Testis (tissue), 3 donors: ENCODE results near the gene KDSR. TPM values are rescaled to one million over a fixed set of nuclear protein-coding genes. Genes with fewer than 3 reads are reported as not detected.

Experiments used
- DNase-seq: peaks from one replicate; pipeline ENCODE4 v3.0.0-alpha.2; 2019
- H3K27ac ChIP-seq, 2 donors: fragments of 200-600 bp; sonication (generic); one replicate each; pipeline ENCODE4 v1.5.1; 2019
- H3K27me3 ChIP-seq: fragments of 200-600 bp; sonication (generic); one replicate; pipeline ENCODE4 v1.5.1; 2019
- H3K36me3 ChIP-seq: fragments of 200-600 bp; sonication (generic); one replicate; pipeline ENCODE4 v1.5.1; 2017; ENCODE audit warnings: low read depth; ENCODE audit errors: missing control alignments
- H3K4me1 ChIP-seq: fragments of 200-600 bp; sonication (generic); one replicate; pipeline ENCODE4 v1.5.1; 2019
- H3K4me3 ChIP-seq, 2 donors: fragments of 200-600 bp; sonication (generic); one replicate each; pipeline ENCODE4 v1.5.1; 2017 to 2019
- H3K9me3 ChIP-seq: fragments of 200-600 bp; sonication (generic); one replicate; pipeline ENCODE4 v1.5.1; 2017
- POLR2A ChIP-seq: fragments of 450-650 bp; IDR thresholded peaks from one replicate; pipeline ENCODE4 v1.6.1; 2017; ENCODE audit warnings: antibody characterized with exemption, mild to moderate bottlenecking, moderate library complexity
- WGBS, 2 donors: methylation state at CpG; one replicate each; pipeline ENCODE4 v1.1.5; 2018; 5-methylcytosine and 5-hydroxymethylcytosine counted together
- intact Hi-C: fragments of 100-400 bp; cut with DNase I; formaldehyde crosslinking; loops from one replicate; pipeline ENCODE4 v1.15.1; 2023; ENCODE audit warnings: low total_unique reads
- polyA plus RNA-seq: library from polyadenylated mRNA; stranded (reverse); fragments of 350-450 nt; fragmentation: Illumina TruSeq; extraction: RNeasy Lipid Tissue Mini Kit (QIAGEN cat#74804); gene quantifications from one replicate; pipeline ENCODE4 v1.2.3, GENCODE V29; 2014; ENCODE audit warnings: low read depth, low replicate concordance; ENCODE audit not compliant: insufficient read depth
- total RNA-seq, 2 donors: library from RNA; depleted of rRNA; stranded (reverse); fragments of >200 nt; gene quantifications; one replicate each; pipeline ENCODE4 v1.2.3, GENCODE V29; 2016
- TF ChIP-seq, protein P1 (sequence below), 3 experiments: fragments of 450-650 bp in 2 of 3; fragments of 200-600 bp in 1 of 3; sonication (generic) in 1 of 3; IDR thresholded peaks; one replicate each; pipeline ENCODE4 v1.5.1; 2016 to 2019; ENCODE audit warnings: antibody characterized with exemption in 3 of 3, mild to moderate bottlenecking in 2 of 3, moderate library complexity in 1 of 3

The KDSR gene
- total and polyA plus RNA-seq, 3 donors from 2014 or later, result 30.2 to 64.1 (median 41.7) TPM

DNA sequence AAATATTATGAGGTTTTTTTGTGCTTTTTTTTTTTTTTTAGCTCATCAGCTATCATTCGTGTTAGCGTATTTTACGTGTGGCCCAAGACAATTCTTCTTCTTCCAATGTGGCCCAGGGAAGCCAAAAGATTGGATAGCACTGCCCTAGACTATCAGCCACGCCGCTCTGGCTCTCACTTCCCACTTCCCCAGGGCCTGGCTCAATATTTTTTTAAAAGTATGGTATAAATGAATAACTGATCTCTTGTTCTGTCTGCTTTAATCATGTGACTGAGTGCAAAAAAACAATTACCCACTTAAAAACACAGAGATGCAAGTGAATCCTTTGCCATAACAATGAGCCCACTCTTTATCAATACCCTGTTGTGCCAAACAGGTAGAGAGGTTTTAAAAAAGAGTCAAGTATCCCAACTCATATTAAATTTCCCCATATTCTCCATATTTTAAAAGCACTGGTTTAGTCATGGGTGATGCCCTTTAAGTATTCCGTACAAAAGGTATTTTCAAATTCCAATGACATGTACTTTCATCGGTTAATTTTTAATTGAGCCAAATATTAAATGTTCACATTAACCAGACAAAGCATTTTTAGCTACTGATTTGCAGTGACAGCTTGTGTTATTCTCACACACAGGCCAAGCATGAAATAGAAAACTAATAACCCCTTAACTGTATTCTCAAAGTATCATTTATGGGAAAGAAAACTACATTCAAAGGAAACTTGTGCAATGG, 60.0 kb downstream of the KDSR start:
- TF ChIP-seq POLR2A, result no peak
- TF ChIP-seq, protein P1, sequence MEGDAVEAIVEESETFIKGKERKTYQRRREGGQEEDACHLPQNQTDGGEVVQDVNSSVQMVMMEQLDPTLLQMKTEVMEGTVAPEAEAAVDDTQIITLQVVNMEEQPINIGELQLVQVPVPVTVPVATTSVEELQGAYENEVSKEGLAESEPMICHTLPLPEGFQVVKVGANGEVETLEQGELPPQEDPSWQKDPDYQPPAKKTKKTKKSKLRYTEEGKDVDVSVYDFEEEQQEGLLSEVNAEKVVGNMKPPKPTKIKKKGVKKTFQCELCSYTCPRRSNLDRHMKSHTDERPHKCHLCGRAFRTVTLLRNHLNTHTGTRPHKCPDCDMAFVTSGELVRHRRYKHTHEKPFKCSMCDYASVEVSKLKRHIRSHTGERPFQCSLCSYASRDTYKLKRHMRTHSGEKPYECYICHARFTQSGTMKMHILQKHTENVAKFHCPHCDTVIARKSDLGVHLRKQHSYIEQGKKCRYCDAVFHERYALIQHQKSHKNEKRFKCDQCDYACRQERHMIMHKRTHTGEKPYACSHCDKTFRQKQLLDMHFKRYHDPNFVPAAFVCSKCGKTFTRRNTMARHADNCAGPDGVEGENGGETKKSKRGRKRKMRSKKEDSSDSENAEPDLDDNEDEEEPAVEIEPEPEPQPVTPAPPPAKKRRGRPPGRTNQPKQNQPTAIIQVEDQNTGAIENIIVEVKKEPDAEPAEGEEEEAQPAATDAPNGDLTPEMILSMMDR (IDR thresholded peaks at IDR 0.05), result no peak
- Histone ChIP-seq H3K9me3 (no peaks in the 10 kb centered on the region), H3K27ac (peak overlapping the region; percentile 27 to 74), H3K36me3 (no peaks in the 10 kb centered on the region), H3K4me3 (no peak overlapping the region), H3K4me1 (peaks cover 35% of the 10 kb centered on the region), H3K27me3 (no peaks in the 10 kb centered on the region)
- WGBS, 2 donors, result 50 to 68% methylated on average over 7 of the region's 7 CpGs
- intact Hi-C loops, result no loop called here
- DNase-seq, result no peak

GRCh38 chr18:63306249-63306648, 60.8 kb downstream of the KDSR start:
- no peaks in the 10 kb centered on the region for H3K27me3 ChIP-seq
- H3K4me1 ChIP-seq, result peaks cover 35% of the 10 kb centered on the region
- 35 to 47% methylated on average over 6 of the region's 6 CpGs for WGBS, 2 donors
- TF ChIP-seq, protein P1 (IDR thresholded peaks at IDR 0.05), result no peak
- no peak for TF ChIP-seq POLR2A
- no peak overlapping the region for H3K4me3 ChIP-seq
- intact Hi-C loops, result no loop called here
- DNase-seq, result peak; percentile 62
- H3K9me3 ChIP-seq, result no peaks in the 10 kb centered on the region
- H3K27ac ChIP-seq, result peak overlapping the region; percentile 4 to 74
- no peaks in the 10 kb centered on the region for H3K36me3 ChIP-seq

GRCh38 chr18:63303547-63303946, 63.5 kb downstream of the KDSR start:
- no peaks in the 10 kb centered on the region for H3K9me3 ChIP-seq
- no peak overlapping the region for H3K4me3 ChIP-seq
- peak overlapping the region in 1 of 2 donors; percentile 68 for H3K27ac ChIP-seq
- TF ChIP-seq, protein P1 (IDR thresholded peaks at IDR 0.05), result no peak
- no peak for TF ChIP-seq POLR2A
- H3K4me1 ChIP-seq, result peaks cover 35% of the 10 kb centered on the region
- WGBS, 2 donors, result 82 to 93% methylated on average over 3 of the region's 3 CpGs
- H3K27me3 ChIP-seq, result no peaks in the 10 kb centered on the region
- no peaks in the 10 kb centered on the region for H3K36me3 ChIP-seq
- no peak for DNase-seq
- intact Hi-C loops, result no loop called here

- no peak for DNase-seq
- Histone ChIP-seq H3K27ac (peak overlapping the region; percentile 2 to 68), H3K36me3 (no peaks in the 10 kb centered on the region), H3K27me3 (no peaks in the 10 kb centered on the region), H3K9me3 (no peaks in the 10 kb centered on the region), H3K4me1 (peaks cover 36% of the 10 kb centered on the region), H3K4me3 (no peak overlapping the region)
- WGBS, 2 donors, result 35 to 39% methylated on average over 5 of the region's 5 CpGs
- TF ChIP-seq, protein P1 (IDR thresholded peaks at IDR 0.05), result no peak
- TF ChIP-seq POLR2A, result no peak
- intact Hi-C loops, result no loop called here
Observed at GRCh38 chr18:63302636-63303405, 64.2 kb downstream of the KDSR start.
